Ureter (tissue), 1 donor: Measurements from ENCODE around the gene CDS2. TPM values are rescaled to one million over a fixed set of nuclear protein-coding genes. Genes with fewer than 3 reads are reported as not detected.
"Not testable (repeated sequence)": the region's sequence is repeated elsewhere in the genome, so short reads cannot be mapped to it uniquely, and the experiment has no call there.

ENCODE experiments used
- DNase-seq: peaks from one replicate; pipeline ENCODE4 v3.0.0-alpha.2; 2020; ENCODE audit warnings: low spot score
- total RNA-seq: library from RNA; stranded (reverse); gene quantifications from one replicate; pipeline ENCODE4 v1.2.4, GENCODE V29; 2023
- donor health status: DM: yes; HTN: yes; CAD: no.

CDS2 gene
- total RNA-seq = 58.1 TPM

GRCh38 chr20:5126512-5127203 is at the start of gene CDS2:
Gene CDS2, plus strand, starts transcription at chr20:5127008. Its CDS starts 85 bp downstream, at chr20:5127093.
- peak; percentile 100 for DNase-seq

- no peak for DNase-seq
Observed at GRCh38 chr20:5077761-5078387, 48.9 kb upstream of the CDS2 start.

DNA sequence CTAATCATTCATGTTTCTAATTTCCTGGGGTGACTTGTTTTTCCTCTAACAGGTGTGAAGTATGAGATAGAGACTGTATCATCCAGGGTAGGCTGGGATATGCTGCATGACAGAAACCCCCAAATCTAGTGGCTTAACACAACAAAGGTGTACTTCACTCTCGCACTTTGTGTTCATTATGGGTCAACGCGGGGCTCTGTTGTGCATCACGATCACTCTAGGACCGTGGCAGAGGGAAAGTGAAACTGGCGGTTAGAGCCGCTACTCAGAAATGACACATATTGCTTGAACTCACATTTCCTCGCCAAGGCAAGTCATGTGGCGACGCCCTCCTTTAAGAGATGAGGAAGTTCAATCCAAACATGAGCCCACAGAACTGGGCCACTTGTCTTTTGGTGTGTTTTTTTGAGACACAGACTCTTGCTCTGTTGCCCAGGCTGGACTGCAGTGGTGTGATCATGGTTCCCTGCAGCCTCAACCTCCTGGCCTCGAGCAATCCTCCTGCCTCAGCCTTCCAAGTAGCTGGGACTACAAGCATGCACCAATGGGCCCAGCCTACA is 48.3 kb upstream of the CDS2 start:
- DNase-seq = peak; percentile 67

GRCh38 chr20:5080384-5080877 is 46.4 kb upstream of the CDS2 start:
- DNase-seq = peak; percentile 57

DNA sequence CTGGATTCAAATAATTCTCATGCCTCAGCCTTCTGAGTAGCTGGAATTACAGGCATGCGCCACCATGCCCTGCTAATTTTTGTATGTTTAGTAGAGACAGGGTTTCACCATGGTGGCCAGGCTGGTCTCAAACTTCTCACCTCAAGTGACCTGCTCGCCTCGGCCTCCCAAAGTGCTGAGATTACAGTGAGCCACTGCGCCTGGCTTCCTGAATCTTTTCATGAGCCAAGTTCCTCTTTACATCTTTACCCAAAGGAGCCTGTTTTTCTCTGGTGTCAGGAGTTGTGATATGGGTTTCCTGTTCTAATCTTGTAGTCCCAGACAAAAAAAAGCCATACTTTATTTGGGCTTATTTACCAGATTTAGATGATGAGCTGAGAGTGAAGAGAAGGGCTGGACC is 41.4 kb upstream of the CDS2 start:
- no peak for DNase-seq

DNA sequence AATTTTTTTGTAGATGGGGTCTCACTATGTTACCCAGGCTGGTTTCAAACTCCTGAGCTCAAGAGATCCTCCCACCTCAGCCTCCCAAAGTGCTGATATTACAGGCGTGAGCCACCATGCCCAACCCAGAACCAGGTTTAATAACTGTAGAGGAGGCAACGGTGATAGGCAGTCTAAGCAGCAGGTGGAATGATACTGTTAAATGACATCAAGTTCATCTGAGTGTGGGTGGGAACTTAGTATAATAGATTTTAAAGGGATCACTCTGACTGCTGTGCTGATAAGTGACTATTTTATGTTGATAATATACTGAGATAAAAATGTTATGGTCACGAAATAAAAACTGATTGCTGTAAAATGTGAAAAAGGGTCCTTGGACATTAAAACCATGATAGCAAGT is 38.1 kb upstream of the CDS2 start:
- no peak for DNase-seq

GRCh38 chr20:5090191-5090590 is 36.6 kb upstream of the CDS2 start:
- DNase-seq = no peak

- no peak for DNase-seq
Observed at GRCh38 chr20:5091902-5092301, 34.9 kb upstream of the CDS2 start.

DNA sequence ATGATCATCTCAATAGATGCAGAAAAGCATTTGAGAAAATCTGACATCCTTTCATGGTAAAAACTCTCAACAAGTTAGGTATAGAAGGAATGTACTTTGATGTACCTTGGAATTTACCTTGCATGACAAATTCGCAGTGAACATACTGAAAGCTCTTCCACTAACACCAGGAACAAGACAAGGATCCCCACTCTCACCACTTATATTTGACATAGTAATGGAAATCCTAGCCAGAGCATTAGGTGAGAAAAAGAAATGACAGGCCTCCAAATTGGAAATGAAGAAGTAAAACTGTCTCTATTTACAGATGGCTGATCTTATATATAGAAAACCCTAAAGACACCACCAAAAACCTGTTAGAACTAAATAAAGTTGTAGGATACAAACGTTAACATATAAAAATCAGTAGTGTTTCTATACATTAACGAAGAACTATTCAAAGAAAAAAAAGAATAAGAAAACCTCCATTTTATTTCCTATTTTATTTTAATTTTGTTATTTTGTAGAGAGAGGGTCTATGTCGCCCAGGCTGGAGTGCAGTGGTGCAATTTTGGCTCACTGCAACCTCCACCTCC is 34.0 kb upstream of the CDS2 start:
- no peak for DNase-seq

DNA sequence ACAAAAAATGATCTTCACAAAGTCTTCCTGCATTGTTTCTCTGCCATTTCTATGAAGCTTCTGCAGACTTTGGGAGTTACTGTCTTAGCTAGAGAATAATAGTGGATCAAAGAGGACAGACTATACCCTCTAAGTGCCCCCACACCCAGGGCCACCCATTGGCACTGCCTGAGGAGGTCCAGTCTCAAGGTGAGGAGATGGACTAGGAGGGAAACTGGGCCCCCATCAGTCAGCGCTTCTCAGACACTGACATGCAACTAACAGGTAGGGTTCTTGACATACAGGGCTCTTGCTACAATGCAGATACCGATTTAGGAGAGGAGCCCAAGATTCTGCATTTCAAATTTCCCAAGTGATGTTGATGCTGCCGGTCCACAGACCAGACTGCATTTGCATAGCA is 31.4 kb upstream of the CDS2 start:
- no peak for DNase-seq

- DNase-seq = peak; percentile 32
Observed at GRCh38 chr20:5095931-5096330, 30.9 kb upstream of the CDS2 start.

- no peak for DNase-seq
Observed at GRCh38 chr20:5096463-5096862, 30.3 kb upstream of the CDS2 start.

- not testable (repeated sequence) for DNase-seq
Observed at GRCh38 chr20:5099009-5099408, 27.8 kb upstream of the CDS2 start.

DNA sequence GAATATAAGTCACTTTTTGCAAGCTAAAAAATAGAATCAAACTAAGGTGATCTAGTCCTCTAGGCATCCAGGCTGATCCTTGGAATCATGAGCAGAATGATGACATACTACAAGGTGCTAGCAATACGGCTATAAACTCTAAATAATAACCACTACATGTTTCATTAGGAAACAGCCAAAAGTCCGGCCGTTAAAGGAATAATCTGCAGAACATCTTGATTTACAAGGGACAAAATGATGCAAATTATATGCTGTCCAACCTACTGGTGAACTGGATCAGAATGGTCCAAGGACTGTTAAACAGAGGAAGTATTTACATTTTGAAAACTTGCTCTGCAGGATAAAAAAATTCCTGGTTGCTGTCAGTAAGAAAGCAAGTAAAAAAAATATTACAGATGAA is 26.9 kb upstream of the CDS2 start:
- not testable (repeated sequence) for DNase-seq

GRCh38 chr20:5100684-5101347 is 26.0 kb upstream of the CDS2 start:
- DNase-seq = peak; percentile 72

DNA sequence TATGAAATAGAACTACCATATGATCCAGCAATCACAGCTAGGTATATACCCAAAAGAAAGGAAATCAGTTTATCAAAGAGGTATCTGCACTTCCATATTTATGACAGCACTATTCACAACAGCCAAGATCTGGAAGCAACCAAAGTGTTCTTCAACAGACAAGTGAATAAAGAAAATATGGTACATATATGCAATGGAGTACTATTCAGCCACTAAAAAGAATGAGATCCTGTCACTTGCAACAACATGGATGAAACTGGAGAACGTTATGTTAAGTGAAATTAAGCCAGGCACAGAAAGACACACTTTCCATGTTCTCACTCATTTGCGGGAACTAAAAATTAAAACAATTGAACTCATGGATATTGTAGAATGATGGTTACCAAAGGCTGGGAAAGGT is 22.3 kb upstream of the CDS2 start:
- DNase-seq = no peak

DNA sequence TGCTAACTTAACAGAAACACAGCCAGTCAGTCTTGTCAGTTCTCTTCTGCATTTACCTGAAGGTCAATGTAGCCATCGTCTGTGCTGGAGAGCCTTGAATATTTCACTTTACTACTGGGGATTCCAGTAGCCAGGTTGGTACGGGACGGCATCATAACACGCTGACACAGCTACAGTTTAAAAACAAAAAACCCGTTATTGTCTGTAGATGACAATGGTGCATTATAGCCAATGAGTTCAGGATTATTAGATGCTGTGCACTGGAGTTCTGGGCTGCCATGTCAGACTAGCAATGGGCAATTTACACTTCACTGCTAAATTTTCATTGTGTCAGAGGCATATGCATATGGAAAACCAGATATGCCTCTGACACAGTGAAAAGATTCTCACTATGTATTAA is 17.5 kb upstream of the CDS2 start:
- no peak for DNase-seq

DNA sequence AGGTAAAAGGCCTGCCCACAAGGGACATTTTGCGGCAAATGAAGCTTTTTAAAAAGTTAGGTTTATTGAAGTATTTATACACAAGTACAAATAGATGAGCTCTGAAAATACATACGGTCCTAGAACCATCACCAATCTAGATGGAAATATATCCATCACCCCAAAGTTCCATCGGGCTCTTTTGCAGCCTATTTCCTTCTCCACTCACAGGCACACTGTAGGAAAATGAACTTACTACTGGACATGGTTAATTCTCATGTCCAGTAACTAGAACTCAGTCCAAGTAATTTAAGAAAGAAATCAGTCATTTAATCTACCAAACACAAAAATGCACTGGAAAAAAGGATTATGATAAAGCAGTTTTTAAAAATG is 13.2 kb upstream of the CDS2 start:
- DNase-seq = no peak

DNA sequence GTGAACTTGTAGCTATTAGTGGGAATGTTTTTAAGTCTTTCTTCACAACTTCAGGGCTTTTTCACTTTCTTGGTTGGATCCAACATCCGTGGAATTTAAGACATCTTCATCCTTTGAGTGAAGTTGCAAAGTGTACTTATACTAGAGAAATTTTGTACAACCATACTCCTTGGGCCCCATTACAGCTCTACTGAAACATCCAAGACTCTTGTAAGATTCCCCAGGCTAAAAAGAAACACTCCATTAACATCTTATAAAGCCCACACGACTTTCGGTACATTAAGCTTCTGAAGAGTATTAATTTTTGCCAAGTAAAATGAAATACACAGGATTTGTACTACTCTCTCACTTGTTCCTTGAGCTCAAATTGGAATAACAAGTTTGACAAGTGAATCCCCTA is 12.4 kb upstream of the CDS2 start:
- no peak for DNase-seq

DNA sequence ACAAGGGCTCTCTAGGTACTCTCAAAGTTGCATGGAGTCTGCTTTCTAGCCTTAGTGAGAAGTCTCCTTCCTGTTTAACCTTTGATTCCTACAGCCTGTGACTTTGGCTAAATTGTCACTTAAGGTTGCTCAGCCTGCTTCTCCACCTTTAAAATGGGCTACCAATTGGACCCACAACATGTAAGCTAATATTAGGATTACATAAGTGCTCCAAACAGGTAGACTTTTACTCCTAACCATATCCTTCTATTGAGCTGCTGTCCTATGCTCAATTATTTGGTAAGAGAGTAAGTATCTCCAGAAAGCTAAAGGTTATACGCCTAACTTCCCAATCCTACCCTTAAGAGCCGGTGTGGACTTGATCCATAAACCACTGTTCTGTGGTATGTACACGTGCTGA is 9.9 kb upstream of the CDS2 start:
- no peak for DNase-seq

DNA sequence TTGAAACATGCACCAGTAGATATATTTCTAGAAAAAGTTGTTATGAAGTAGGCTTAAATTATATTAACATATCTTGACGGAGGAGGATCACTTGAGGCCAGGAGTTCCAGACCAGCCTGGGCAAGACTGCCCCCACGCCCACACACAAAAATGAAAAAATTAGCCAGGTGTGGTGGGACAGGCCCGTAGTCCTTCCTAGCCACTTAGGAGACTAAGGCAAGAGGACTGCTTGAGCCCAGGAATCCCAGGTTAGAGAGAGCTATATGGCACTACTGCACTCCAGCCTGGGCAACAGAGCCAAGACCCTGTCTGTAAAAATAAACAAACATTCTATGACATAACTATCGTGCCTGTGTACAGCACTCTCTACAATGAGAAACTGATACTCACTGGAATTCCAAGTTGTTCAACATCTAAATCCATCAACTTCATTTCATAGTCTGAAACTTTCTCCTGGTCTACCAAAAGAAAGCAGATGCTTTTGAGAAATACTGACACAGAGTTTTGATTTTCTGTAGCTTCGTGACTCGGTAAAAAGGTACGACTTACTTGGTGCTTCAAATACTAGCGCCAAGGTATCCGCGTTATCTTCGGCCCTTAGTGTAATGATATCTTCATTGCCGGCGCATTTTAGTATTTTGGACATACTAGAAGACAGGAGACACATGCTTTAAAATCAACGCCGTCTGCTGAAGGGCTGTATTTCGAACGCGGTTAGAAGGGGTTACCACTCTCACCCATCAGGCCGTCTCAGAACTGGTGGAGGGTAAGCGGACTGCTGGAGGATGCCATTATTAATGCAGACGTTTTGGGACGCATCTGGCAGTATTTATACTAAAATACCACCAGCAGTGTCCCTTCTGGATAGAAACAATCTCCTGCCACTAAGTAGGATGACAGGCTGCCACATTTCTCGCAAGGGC is 8.3 kb upstream of the CDS2 start:
- DNase-seq = no peak

DNA sequence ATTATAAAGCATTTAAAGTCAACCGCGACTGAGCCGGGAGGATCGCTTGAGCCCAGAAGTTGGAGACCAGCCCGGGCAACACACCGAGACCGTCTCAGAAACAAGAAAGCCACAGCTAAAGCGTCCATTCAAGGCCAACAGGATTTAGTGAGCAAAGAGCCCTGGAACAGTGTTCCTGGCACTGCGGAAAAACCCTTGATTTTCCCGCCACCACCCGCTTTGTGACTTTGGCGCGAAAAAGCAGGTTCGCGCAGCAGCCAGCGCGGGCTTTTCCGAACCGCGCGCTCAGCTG is 7.7 kb upstream of the CDS2 start:
- no peak for DNase-seq
